ENCODE results near the gene EFCAB14.

Gene EFCAB14

GRCh38 chr1:46649764-46650163 is 69.2 kb downstream of the EFCAB14 start:
- H3K4me3 ChIP-seq (ENCODE audit: low read depth, low read length) = no peak overlapping the region
- DNase-seq (ENCODE audit: low read depth, low spot score) = no peak
- TF ChIP-seq CTCF (IDR thresholded peaks at IDR 0.05; ENCODE audit: low read depth, low read length) = no peak
- in situ Hi-C loops (cut with HindIII; ENCODE audit: low sequenced_read_pairs) = no loop called here

- no peak overlapping the region for H3K4me3 ChIP-seq (ENCODE audit: low read depth, low read length)
- in situ Hi-C loops (cut with HindIII; ENCODE audit: low sequenced_read_pairs) = no loop called here
- no peak for TF ChIP-seq CTCF (IDR thresholded peaks at IDR 0.05; ENCODE audit: low read depth, low read length)
- DNase-seq (ENCODE audit: low read depth, low spot score) = no peak
Measured at GRCh38 chr1:46647611-46648010, 71.3 kb downstream of the EFCAB14 start.

- H3K4me3 ChIP-seq (ENCODE audit: low read depth, low read length) = no peak overlapping the region
- in situ Hi-C loops (cut with HindIII; ENCODE audit: low sequenced_read_pairs) = no loop called here
- DNase-seq (ENCODE audit: low read depth, low spot score) = no peak
- no peak for TF ChIP-seq CTCF (IDR thresholded peaks at IDR 0.05; ENCODE audit: low read depth, low read length)
Measured at GRCh38 chr1:46646844-46647243, 72.1 kb downstream of the EFCAB14 start.

GRCh38 chr1:46646331-46646730 is 72.6 kb downstream of the EFCAB14 start:
- TF ChIP-seq CTCF (IDR thresholded peaks at IDR 0.05; ENCODE audit: low read depth, low read length) = no peak
- no peak overlapping the region for H3K4me3 ChIP-seq (ENCODE audit: low read depth, low read length)
- in situ Hi-C loops (cut with HindIII; ENCODE audit: low sequenced_read_pairs) = no loop called here
- no peak for DNase-seq (ENCODE audit: low read depth, low spot score)

- in situ Hi-C loops (cut with HindIII; ENCODE audit: low sequenced_read_pairs) = no loop called here
- no peak for TF ChIP-seq CTCF (IDR thresholded peaks at IDR 0.05; ENCODE audit: low read depth, low read length)
- H3K4me3 ChIP-seq (ENCODE audit: low read depth, low read length) = no peak overlapping the region
- DNase-seq (ENCODE audit: low read depth, low spot score) = no peak
Measured at GRCh38 chr1:46645815-46646214, 73.1 kb downstream of the EFCAB14 start.

GRCh38 chr1:46643368-46643775 is 75.5 kb downstream of the EFCAB14 start:
- in situ Hi-C loops (cut with HindIII; ENCODE audit: low sequenced_read_pairs) = no loop called here
- peak; percentile 84 for DNase-seq (ENCODE audit: low read depth, low spot score)
- no peak overlapping the region for H3K4me3 ChIP-seq (ENCODE audit: low read depth, low read length)
- no peak for TF ChIP-seq CTCF (IDR thresholded peaks at IDR 0.05; ENCODE audit: low read depth, low read length)

- DNase-seq (ENCODE audit: low read depth, low spot score) = no peak
- TF ChIP-seq CTCF (IDR thresholded peaks at IDR 0.05; ENCODE audit: low read depth, low read length) = no peak
- H3K4me3 ChIP-seq (ENCODE audit: low read depth, low read length) = no peak overlapping the region
- in situ Hi-C loops (cut with HindIII; ENCODE audit: low sequenced_read_pairs) = no loop called here
Measured at GRCh38 chr1:46642115-46642680, 76.7 kb downstream of the EFCAB14 start.
